Activated CD4-positive, alpha-beta T cell treated with anti-CD3 and anti-CD28 coated beads, Interleukin-2, amount 50 U/mL, for 1 hour (primary cell): Measurements from ENCODE around the gene TRAF3.
"Not testable (repeated sequence)": the region's sequence is repeated elsewhere in the genome, so short reads cannot be mapped to it uniquely, and the experiment has no call there.

Experiments used
- DNase-seq: peaks from one replicate; pipeline ENCODE4 v3.0.0-alpha.2; 2020

TRAF3 gene

GRCh38 chr14:102809870-102810269, 32.6 kb downstream of the TRAF3 start:
- DNase-seq, result no peak

- no peak for DNase-seq
Measured at GRCh38 chr14:102810523-102810922, 33.3 kb downstream of the TRAF3 start.

- DNase-seq, result no peak
Measured at GRCh38 chr14:102811254-102811963, 34.2 kb downstream of the TRAF3 start.

- no peak for DNase-seq
Measured at GRCh38 chr14:102811971-102812370, 34.7 kb downstream of the TRAF3 start.

- DNase-seq, result no peak
Measured at GRCh38 chr14:102813691-102814090, 36.4 kb downstream of the TRAF3 start.

- no peak for DNase-seq
Measured at GRCh38 chr14:102817318-102817717, 40.1 kb downstream of the TRAF3 start.

GRCh38 chr14:102817942-102818940, 41.0 kb downstream of the TRAF3 start:
- DNase-seq, result no peak

- peak; percentile 34 for DNase-seq
Measured at GRCh38 chr14:102819176-102819628, 42.0 kb downstream of the TRAF3 start.

GRCh38 chr14:102819747-102820330, 42.6 kb downstream of the TRAF3 start:
- DNase-seq, result no peak

GRCh38 chr14:102821252-102821651, 44.0 kb downstream of the TRAF3 start:
- no peak for DNase-seq

- no peak for DNase-seq
Measured at GRCh38 chr14:102822311-102822863, 45.1 kb downstream of the TRAF3 start.

- DNase-seq, result not testable (repeated sequence)
Measured at GRCh38 chr14:102822887-102823286, 45.6 kb downstream of the TRAF3 start.

GRCh38 chr14:102823546-102823945, 46.3 kb downstream of the TRAF3 start:
- DNase-seq, result no peak

GRCh38 chr14:102824832-102825231, 47.6 kb downstream of the TRAF3 start:
- DNase-seq, result no peak

- DNase-seq, result no peak
Measured at GRCh38 chr14:102825307-102826095, 48.3 kb downstream of the TRAF3 start.

- no peak for DNase-seq
Measured at GRCh38 chr14:102826161-102826560, 48.9 kb downstream of the TRAF3 start.

GRCh38 chr14:102826751-102827675, 49.8 kb downstream of the TRAF3 start:
- DNase-seq, result no peak

GRCh38 chr14:102827716-102828115, 50.5 kb downstream of the TRAF3 start:
- DNase-seq, result no peak

GRCh38 chr14:102828151-102828550, 50.9 kb downstream of the TRAF3 start:
- DNase-seq, result no peak

- DNase-seq, result no peak
Measured at GRCh38 chr14:102829016-102829548, 51.8 kb downstream of the TRAF3 start.
